Panc1 (cell line): ENCODE measurements around the gene PAQR4. TPM values are rescaled to one million over a fixed set of nuclear protein-coding genes. Genes with fewer than 3 reads are reported as not detected.
A peak's percentile ranks its signal among the peaks of the same experiment; 100 is the strongest.

Experiments
- ATAC-seq: fragments of 200-7000 bp; cut with Tn5 transposase; 2 replicates; pipeline ENCODE4 v1.9.1; 2020; ENCODE audit warnings: mild to moderate bottlenecking, moderate library complexity
- BruUV-seq: library from RNA; stranded (reverse); fragments of 400-500 nt; replicated peaks from 2 replicates; lab custom pipeline; 2021; lab: Mats Ljungman, UMichigan
- CTCF ChIA-PET: fragments of 300-600 bp; sonication (Branson Sonifier 250); formaldehyde crosslinking; loops from one replicate; lab custom pipeline; 2022; ENCODE audit warnings: antibody characterized with exemption; lab: Charles Lee
- POLR2A ChIA-PET: fragments of 300-600 bp; sonication (Branson Sonifier 250); formaldehyde crosslinking; loops from one replicate; lab custom pipeline; 2022; ENCODE audit warnings: antibody characterized with exemption; lab: Charles Lee
- DNase-seq: peaks from one replicate; pipeline ENCODE4 v3.0.0-alpha.2; 2010; ENCODE audit warnings: low read depth, low spot score
- H3K27ac ChIP-seq: 2 replicates; pipeline ENCODE4 v1.5.1; 2011; ENCODE audit warnings: mild to moderate bottlenecking, low read length, inconsistent platforms
- H3K27me3 ChIP-seq: fragments of 200-500 bp; sonication (Bioruptor generic); 2 replicates; pipeline ENCODE4 v1.6.0; 2014; ENCODE audit warnings: low read length, inconsistent platforms; ENCODE audit not compliant: control insufficient read depth, insufficient read depth
- H3K36me3 ChIP-seq: fragments of 200-500 bp; sonication (Bioruptor generic); 2 replicates; pipeline ENCODE4 v1.5.1; 2014; ENCODE audit warnings: inconsistent platforms, mild to moderate bottlenecking, low read length, moderate library complexity; ENCODE audit not compliant: control insufficient read depth, insufficient read depth
- H3K4me1 ChIP-seq: 2 replicates; pipeline ENCODE4 v1.5.1; 2011; ENCODE audit warnings: inconsistent platforms, mild to moderate bottlenecking, low read length, moderate library complexity; ENCODE audit not compliant: control insufficient read depth, insufficient read depth
- H3K4me3 ChIP-seq, 2 experiments: 2 replicates each; pipeline ENCODE4 v1.5.1; 2011 to 2012; ENCODE audit warnings: low read depth in 2 of 2, low read length in 2 of 2, mild to moderate bottlenecking in 2 of 2, inconsistent platforms in 1 of 2, moderate library complexity in 1 of 2
- H3K9me3 ChIP-seq: fragments of 200-500 bp; sonication (Bioruptor generic); 2 replicates; pipeline ENCODE4 v1.5.1; 2014; ENCODE audit warnings: low read depth, mild to moderate bottlenecking, inconsistent platforms, low read length, moderate library complexity; ENCODE audit not compliant: control insufficient read depth, insufficient read depth
- CTCF ChIP-seq: fragments of 450-650 bp; IDR thresholded peaks from 2 replicates; pipeline ENCODE4 v1.5.1; 2017; ENCODE audit warnings: mild to moderate bottlenecking
- POLR2AphosphoS5 ChIP-seq: IDR thresholded peaks from 2 replicates; pipeline ENCODE4 v1.6.1; 2012; ENCODE audit warnings: mild to moderate bottlenecking, low read depth, low read length, moderate library complexity
- SIN3A ChIP-seq: IDR thresholded peaks from 2 replicates; pipeline ENCODE4 v1.6.1; 2012; ENCODE audit warnings: low read depth, mild to moderate bottlenecking, low read length, moderate library complexity, borderline replicate concordance; ENCODE audit not compliant: insufficient read depth
- TCF7L2 ChIP-seq: IDR thresholded peaks from 2 replicates; pipeline ENCODE4 v1.6.1; 2011; ENCODE audit warnings: mild to moderate bottlenecking, low read depth, low read length, inconsistent platforms
- in situ Hi-C: cut with HindIII; loops from 2 replicates; pipeline ENCODE4 v1.10.0; 2016; ENCODE audit warnings: low sequenced_read_pairs, low pct_unique_long_range_greater_than_20kb
- intact Hi-C: fragments of 100-400 bp; cut with micrococcal nuclease; formaldehyde crosslinking; loops from one replicate; pipeline ENCODE4 v1.10.0; 2022; ENCODE audit not compliant: unreplicated experiment
- total RNA-seq: library from RNA; stranded (reverse); gene quantifications from one replicate; pipeline ENCODE4 v1.2.1, GENCODE V29; 2021; ENCODE audit not compliant: unreplicated experiment
- TF ChIP-seq, protein P1 (sequence below), 2 experiments: IDR thresholded peaks; 2 replicates each; pipeline ENCODE4 v1.6.1; 2011 to 2012; ENCODE audit warnings: low read depth in 2 of 2, control low read depth in 1 of 2, low read length in 1 of 2, mild to moderate bottlenecking in 1 of 2, moderate library complexity in 1 of 2; ENCODE audit not compliant: insufficient read depth in 1 of 2

PAQR4 gene
- total RNA-seq, 1 experiment from 2014 or later, result 51.8 TPM

GRCh38 chr16:3008690-3009037 is 39.5 kb downstream of the PAQR4 start:
- Histone ChIP-seq H3K4me3 (no peak overlapping the region), H3K36me3 (no peaks in the 10 kb centered on the region), H3K27me3 (no peaks in the 10 kb centered on the region), H3K4me1 (peaks cover 36% of the 10 kb centered on the region), H3K9me3 (no peaks in the 10 kb centered on the region), H3K27ac (no peak overlapping the region)
- in situ Hi-C loops (no loop called here), intact Hi-C loops (no loop called here)
- CTCF ChIA-PET, result interaction anchor here (0.8 kb wide), 1 partner anchor 20 kb away, joined by 3 read pairs; no protein-coding TSS in a partner anchor
- no TSS peak for BruUV-seq
- POLR2A ChIA-PET, result no interaction called here
- no peak for DNase-seq
- TF ChIP-seq, protein P1, sequence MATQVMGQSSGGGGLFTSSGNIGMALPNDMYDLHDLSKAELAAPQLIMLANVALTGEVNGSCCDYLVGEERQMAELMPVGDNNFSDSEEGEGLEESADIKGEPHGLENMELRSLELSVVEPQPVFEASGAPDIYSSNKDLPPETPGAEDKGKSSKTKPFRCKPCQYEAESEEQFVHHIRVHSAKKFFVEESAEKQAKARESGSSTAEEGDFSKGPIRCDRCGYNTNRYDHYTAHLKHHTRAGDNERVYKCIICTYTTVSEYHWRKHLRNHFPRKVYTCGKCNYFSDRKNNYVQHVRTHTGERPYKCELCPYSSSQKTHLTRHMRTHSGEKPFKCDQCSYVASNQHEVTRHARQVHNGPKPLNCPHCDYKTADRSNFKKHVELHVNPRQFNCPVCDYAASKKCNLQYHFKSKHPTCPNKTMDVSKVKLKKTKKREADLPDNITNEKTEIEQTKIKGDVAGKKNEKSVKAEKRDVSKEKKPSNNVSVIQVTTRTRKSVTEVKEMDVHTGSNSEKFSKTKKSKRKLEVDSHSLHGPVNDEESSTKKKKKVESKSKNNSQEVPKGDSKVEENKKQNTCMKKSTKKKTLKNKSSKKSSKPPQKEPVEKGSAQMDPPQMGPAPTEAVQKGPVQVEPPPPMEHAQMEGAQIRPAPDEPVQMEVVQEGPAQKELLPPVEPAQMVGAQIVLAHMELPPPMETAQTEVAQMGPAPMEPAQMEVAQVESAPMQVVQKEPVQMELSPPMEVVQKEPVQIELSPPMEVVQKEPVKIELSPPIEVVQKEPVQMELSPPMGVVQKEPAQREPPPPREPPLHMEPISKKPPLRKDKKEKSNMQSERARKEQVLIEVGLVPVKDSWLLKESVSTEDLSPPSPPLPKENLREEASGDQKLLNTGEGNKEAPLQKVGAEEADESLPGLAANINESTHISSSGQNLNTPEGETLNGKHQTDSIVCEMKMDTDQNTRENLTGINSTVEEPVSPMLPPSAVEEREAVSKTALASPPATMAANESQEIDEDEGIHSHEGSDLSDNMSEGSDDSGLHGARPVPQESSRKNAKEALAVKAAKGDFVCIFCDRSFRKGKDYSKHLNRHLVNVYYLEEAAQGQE (IDR thresholded peaks at IDR 0.05; ENCODE audit: insufficient read depth in 1 of 2, low read depth in 2 of 2, low read length in 1 of 2), result no peak
- TF ChIP-seq POLR2AphosphoS5 (no peak), TCF7L2 (no peak), CTCF (no peak), SIN3A (no peak)
- ATAC-seq, result no peak

DNA sequence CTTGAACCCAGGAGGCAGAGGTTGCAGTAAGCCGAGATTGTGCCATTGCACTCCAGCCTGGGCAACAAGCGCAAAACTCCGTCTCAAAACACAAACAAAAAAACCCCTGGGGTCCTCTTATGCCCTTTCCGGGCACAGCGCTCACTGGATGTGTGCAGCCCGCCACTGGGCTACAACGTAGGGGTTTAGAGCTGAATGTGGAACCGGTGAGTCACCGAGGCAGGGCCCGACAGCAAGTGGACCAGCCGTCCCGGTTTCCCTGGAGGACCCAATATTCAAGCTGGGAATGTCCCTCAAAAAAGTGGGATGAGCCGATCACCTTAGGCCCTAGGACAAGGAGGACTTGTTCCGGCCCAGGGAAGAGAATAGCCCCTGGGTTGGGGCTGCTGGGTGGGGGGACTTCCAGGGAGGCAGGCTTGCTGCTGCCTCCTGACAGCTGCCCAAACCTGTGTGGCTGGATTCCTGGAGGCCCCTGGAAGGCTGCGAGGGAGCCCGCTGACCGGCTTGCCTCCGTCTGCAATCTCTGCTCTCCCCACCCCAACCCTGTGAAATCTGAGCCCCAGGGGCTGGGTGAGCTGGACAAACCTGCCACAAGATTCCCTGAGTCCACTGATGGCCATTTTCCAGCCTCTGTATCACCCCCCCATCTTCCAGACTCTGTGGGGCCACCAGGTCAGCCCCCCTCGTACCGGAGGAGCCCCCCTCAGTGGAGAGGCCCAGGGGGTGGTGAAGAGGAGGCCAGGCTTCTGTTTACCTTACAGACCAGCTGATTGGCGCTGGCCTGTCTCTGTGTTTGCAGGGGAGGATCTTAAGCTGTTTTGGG is 40.6 kb downstream of the PAQR4 start:
- in situ Hi-C loops, result no loop called here
- intact Hi-C loops, result no loop called here
- no peaks in the 10 kb centered on the region for H3K36me3 ChIP-seq
- POLR2A ChIA-PET, result interaction anchor here (0.6 to 0.7 kb wide), 2 partner anchors 39 to 47 kb away, joined by 4 to 5 read pairs; no protein-coding TSS in a partner anchor
- DNase-seq (no peak), ATAC-seq (no peak)
- H3K27me3 ChIP-seq, result no peaks in the 10 kb centered on the region
- peaks cover 36% of the 10 kb centered on the region for H3K4me1 ChIP-seq
- H3K4me3 ChIP-seq, result no peak overlapping the region
- no peaks in the 10 kb centered on the region for H3K9me3 ChIP-seq
- TF ChIP-seq CTCF, result no peak
- TF ChIP-seq POLR2AphosphoS5, result peak; percentile 46
- peak overlapping the region; percentile 51; the same call in 1 of the 2 replicates for H3K27ac ChIP-seq
- CTCF ChIA-PET, result no interaction called here
- BruUV-seq, result no TSS peak
